HCEC 1CT (cell line): ENCODE results near the gene CCDC17.
A peak's percentile ranks its signal among the peaks of the same experiment; 100 is the strongest.
"Not testable (repeated sequence)": the region's sequence is repeated elsewhere in the genome, so short reads cannot be mapped to it uniquely, and the experiment has no call there.

Experiments
- DNase-seq: peaks from one replicate; pipeline ENCODE4 v3.0.0-alpha.2; 2017

CCDC17 gene

GRCh38 chr1:45621895-45622523, 1.8 kb downstream of the CCDC17 start:
- DNase-seq = no peak

- no peak for DNase-seq
These were observed 2.4 kb downstream of the CCDC17 start for GRCh38 chr1:45621501-45621836.

- no peak for DNase-seq
These were observed 3.0 kb downstream of the CCDC17 start for GRCh38 chr1:45620588-45621500.

GRCh38 chr1:45619149-45619921, 4.5 kb downstream of the CCDC17 start:
- no peak for DNase-seq

GRCh38 chr1:45617618-45618017, 6.2 kb downstream of the CCDC17 start:
- DNase-seq = peak; percentile 61

- DNase-seq = no peak
These were observed 8.0 kb downstream of the CCDC17 start for GRCh38 chr1:45615885-45616284.

GRCh38 chr1:45612941-45613579, 10.8 kb downstream of the CCDC17 start:
- DNase-seq = no peak

GRCh38 chr1:45610589-45611226, 13.1 kb downstream of the CCDC17 start:
- no peak for DNase-seq

- no peak for DNase-seq
These were observed 15.4 kb downstream of the CCDC17 start for GRCh38 chr1:45608175-45609156.

- no peak for DNase-seq
These were observed 16.3 kb downstream of the CCDC17 start for GRCh38 chr1:45607404-45608074.

- no peak for DNase-seq
These were observed 19.6 kb downstream of the CCDC17 start for GRCh38 chr1:45604239-45604638.

- not testable (repeated sequence) for DNase-seq
These were observed 27.1 kb downstream of the CCDC17 start for GRCh38 chr1:45596765-45597164.

GRCh38 chr1:45594412-45594811, 29.4 kb downstream of the CCDC17 start:
- no peak for DNase-seq

GRCh38 chr1:45589861-45590260, 34.0 kb downstream of the CCDC17 start:
- DNase-seq = no peak

GRCh38 chr1:45586769-45587168, 37.1 kb downstream of the CCDC17 start:
- no peak for DNase-seq

- DNase-seq = no peak
These were observed 38.3 kb downstream of the CCDC17 start for GRCh38 chr1:45585496-45586075.

- DNase-seq = no peak
These were observed 38.8 kb downstream of the CCDC17 start for GRCh38 chr1:45585110-45585426.

GRCh38 chr1:45584351-45585109, 39.3 kb downstream of the CCDC17 start:
- DNase-seq = peak; percentile 84

- peak; percentile 72 for DNase-seq
These were observed 40.0 kb downstream of the CCDC17 start, which contains the start of gene NASP for GRCh38 chr1:45583666-45584350. TSS of gene NASP (plus strand) at chr1:45584041. CDS start at chr1:45584147, 106 bp downstream.
